Mammary epithelial cell (primary cell): ENCODE data around the gene IGF2BP3.

Experiments
- EZH2 ChIP-seq: IDR thresholded peaks from 2 replicates; pipeline ENCODE4 v1.6.1; 2012; ENCODE audit warnings: low read length, inconsistent platforms, borderline replicate concordance
- TF ChIP-seq, protein P1 (sequence below), 2 donors: IDR thresholded peaks in 1 of 2; conservative IDR thresholded peaks in 1 of 2; 2 replicates each; pipeline ENCODE4 v1.5.1; 2011 to 2012; ENCODE audit warnings: inconsistent platforms in 2 of 2, low read length in 2 of 2, mild to moderate bottlenecking in 2 of 2, control low read depth in 1 of 2, low read depth in 1 of 2; ENCODE audit not compliant: insufficient read depth in 1 of 2; ENCODE audit errors: extremely low read depth in 1 of 2

DNA sequence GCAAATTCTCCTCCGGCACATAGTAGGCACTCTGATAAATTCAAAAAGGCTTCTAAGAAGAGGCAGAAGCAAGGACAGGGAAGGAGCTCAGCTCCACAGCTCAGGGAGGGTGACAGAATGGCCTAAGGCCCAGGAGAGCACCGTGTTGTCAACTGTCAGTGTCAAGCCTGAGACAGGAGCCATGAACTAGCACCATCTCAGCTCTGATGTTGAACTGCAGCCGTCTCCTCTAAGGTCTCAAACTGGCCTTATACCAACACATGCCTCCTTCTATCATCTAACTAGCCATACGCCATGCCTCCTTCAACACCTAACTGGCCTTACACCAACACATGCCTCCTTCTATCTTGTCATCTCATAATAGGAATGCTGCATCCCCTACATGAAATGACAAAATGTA is 73.0 kb downstream of the IGF2BP3 start:
- TF ChIP-seq, protein P1, sequence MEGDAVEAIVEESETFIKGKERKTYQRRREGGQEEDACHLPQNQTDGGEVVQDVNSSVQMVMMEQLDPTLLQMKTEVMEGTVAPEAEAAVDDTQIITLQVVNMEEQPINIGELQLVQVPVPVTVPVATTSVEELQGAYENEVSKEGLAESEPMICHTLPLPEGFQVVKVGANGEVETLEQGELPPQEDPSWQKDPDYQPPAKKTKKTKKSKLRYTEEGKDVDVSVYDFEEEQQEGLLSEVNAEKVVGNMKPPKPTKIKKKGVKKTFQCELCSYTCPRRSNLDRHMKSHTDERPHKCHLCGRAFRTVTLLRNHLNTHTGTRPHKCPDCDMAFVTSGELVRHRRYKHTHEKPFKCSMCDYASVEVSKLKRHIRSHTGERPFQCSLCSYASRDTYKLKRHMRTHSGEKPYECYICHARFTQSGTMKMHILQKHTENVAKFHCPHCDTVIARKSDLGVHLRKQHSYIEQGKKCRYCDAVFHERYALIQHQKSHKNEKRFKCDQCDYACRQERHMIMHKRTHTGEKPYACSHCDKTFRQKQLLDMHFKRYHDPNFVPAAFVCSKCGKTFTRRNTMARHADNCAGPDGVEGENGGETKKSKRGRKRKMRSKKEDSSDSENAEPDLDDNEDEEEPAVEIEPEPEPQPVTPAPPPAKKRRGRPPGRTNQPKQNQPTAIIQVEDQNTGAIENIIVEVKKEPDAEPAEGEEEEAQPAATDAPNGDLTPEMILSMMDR (conservative IDR thresholded peaks at IDR 0.05 in 1 of 2, IDR thresholded peaks at IDR 0.05 in 1 of 2; ENCODE audit: extremely low read depth in 1 of 2, insufficient read depth in 1 of 2, low read depth in 1 of 2, low read length in 2 of 2) = no peak
- no peak for TF ChIP-seq EZH2
